Inflammatory macrophage (primary cell): ENCODE results near the gene TIMELESS.
"Not testable (repeated sequence)": the region's sequence is repeated elsewhere in the genome, so short reads cannot be mapped to it uniquely, and the experiment has no call there.

Source experiments
- DNase-seq, 2 donors: peaks; one replicate each; pipeline ENCODE4 v3.0.0-alpha.2; 2020 to 2022
- total RNA-seq, 18 experiments: gene quantifications; one replicate each; lab custom pipeline; 2026; ENCODE audit warnings: mixed read lengths in 6 of 18, inconsistent platforms in 2 of 18; lab: John Stamatoyannopoulos, UW

Gene TIMELESS, protein sequence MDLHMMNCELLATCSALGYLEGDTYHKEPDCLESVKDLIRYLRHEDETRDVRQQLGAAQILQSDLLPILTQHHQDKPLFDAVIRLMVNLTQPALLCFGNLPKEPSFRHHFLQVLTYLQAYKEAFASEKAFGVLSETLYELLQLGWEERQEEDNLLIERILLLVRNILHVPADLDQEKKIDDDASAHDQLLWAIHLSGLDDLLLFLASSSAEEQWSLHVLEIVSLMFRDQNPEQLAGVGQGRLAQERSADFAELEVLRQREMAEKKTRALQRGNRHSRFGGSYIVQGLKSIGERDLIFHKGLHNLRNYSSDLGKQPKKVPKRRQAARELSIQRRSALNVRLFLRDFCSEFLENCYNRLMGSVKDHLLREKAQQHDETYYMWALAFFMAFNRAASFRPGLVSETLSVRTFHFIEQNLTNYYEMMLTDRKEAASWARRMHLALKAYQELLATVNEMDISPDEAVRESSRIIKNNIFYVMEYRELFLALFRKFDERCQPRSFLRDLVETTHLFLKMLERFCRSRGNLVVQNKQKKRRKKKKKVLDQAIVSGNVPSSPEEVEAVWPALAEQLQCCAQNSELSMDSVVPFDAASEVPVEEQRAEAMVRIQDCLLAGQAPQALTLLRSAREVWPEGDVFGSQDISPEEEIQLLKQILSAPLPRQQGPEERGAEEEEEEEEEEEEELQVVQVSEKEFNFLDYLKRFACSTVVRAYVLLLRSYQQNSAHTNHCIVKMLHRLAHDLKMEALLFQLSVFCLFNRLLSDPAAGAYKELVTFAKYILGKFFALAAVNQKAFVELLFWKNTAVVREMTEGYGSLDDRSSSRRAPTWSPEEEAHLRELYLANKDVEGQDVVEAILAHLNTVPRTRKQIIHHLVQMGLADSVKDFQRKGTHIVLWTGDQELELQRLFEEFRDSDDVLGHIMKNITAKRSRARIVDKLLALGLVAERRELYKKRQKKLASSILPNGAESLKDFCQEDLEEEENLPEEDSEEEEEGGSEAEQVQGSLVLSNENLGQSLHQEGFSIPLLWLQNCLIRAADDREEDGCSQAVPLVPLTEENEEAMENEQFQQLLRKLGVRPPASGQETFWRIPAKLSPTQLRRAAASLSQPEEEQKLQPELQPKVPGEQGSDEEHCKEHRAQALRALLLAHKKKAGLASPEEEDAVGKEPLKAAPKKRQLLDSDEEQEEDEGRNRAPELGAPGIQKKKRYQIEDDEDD
- total RNA-seq, result 9.5 to 40.8 (median 23.6) reads per million in 18 experiments

DNA sequence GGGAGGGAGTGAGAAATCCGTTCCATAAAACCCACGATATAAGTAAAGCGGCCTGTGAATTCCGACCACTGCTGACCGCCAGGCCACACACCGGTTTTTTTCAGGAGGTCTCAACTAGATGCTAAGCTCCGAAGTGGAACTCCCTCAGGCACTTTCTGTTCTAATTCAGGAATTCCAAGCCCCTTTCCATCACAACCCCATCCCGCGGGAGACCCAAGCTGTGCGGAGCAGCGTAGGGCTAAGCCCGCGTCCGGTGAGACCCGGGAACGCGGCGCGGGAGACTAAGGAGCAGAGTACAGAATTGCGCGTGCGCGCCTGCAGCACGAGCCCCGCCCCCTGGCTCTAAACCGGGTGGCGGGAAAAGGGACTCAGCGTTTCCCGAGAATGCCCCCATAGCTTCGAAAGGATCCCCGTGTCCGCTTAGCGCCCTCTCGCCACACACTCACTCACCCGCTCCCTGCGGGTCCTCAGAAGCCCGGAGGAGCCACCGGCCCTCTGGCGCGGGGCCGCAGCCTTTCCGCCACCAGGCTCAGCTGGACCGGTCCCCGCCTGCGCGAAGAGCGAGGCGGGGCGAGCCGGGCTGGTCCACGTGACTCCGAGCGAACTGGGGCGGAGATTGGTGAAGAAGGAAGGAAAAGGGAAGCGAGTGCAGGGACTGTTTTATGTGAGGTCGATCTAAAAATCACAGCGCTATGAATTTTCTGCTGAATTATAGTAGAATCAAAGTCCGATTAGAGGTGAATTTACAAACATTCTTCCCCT lies at the start of gene TIMELESS:
TIMELESS (minus strand) TSS at position 567 of the 762 bp plus-strand sequence. CDS start 15,256 bp downstream, outside the sequence.
- DNase-seq, result peak; percentile 90 to 93

- not testable (repeated sequence) for DNase-seq
Observed at GRCh38 chr12:56498126-56498902, 49.1 kb upstream of the TIMELESS start.

DNA sequence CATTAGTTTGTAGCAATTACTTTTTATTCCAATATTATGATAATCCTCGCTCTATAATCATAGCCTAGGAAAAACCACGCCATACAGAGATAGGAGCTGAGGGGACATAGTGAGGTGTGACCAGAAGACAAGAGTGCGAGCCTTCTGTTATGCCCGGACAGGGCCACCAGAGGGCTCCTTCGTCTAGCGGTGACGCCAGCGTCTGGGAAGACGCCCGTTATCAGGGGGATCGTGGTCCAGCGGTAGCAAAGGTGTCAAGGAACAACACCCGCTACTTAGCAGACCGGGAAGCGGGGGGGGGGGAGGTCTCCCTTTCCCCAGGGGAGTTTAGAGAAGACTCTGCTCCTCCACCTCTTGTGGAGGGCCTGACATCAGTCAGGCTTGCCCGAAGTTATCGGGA lies 47.5 kb upstream of the TIMELESS start:
- DNase-seq, result not testable (repeated sequence)

GRCh38 chr12:56494481-56494880 lies 45.3 kb upstream of the TIMELESS start:
- DNase-seq, result not testable (repeated sequence)

- DNase-seq, result not testable (repeated sequence)
Observed at GRCh38 chr12:56494106-56494415, 44.8 kb upstream of the TIMELESS start.

- DNase-seq, result not testable (repeated sequence)
Observed at GRCh38 chr12:56493409-56494105, 44.3 kb upstream of the TIMELESS start.

DNA sequence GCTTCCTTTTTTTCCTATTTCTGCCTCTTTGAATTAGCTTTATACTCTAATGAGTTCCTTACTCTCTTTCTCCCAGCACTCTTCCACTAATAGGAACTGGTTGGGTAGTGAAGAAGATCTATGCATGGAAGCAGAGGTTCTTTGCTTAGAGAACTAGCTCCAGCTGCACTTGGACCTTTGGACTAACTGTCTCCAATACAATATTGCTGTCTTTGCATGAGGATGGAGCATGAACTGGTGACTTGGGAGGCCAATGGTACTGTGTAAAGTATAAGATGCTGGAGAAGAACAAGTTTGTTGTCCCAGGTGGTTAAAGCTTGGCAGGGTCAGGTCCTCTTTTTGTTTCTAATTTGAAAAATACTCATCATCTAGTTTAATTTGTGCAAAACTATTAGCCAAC lies 41.1 kb upstream of the TIMELESS start:
- DNase-seq, result no peak

DNA sequence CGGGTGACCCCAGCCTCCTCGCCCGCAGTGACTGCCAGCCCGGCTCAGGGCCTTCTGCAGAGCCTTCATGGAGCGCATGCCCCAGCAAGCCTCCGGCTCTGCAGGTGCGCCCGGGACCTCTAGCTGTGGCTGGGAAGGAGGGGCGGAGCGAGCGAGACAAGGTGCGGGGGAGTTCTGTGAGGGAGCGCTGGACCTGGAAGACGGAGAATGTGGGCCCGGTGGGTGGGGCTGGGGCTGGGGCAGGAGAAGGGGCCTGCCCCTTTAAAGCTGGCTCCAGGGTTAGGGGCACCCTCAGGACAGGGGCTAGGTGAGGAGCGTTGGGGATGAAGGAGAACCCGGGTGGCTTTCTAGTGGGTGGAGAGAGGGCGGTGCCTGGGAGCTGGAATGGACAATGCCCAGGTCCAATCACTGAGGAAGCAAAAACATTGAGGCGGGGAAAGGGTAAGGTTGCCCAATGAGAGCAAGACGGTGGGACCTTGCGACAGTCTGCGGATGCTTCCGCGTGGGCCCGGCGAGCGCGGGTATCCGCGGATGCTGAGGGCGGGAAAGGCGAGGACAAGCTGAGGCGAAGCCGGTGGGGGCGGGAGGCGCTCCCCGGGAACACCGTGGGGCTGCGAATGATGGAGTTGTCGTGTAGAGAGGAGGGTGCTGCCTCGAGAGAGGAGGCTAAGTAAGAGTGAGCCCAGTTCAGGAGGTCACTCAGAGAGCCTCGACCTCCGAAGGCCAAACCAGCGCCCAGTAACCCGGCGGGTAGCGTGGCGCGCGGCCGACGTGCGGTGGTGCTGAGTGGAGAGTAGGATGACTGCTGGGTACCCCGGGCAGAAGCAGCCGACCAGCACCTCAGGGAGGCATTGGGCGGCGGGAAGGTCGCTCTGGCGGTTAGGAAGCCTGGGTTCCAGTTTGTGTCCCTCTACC lies 39.1 kb upstream of the TIMELESS start, which contains the start of gene GLS2:
GLS2 (minus strand) TSS at position 121 of the 915 bp plus-strand sequence; CDS start at position 78, 43 bp downstream.
- DNase-seq, result peak; percentile 61 to 69

GRCh38 chr12:56487448-56488040 lies 38.3 kb upstream of the TIMELESS start:
- DNase-seq, result no peak

- DNase-seq, result no peak
Observed at GRCh38 chr12:56486694-56487093, 37.5 kb upstream of the TIMELESS start.

- DNase-seq, result no peak
Observed at GRCh38 chr12:56484566-56484965, 35.3 kb upstream of the TIMELESS start.

DNA sequence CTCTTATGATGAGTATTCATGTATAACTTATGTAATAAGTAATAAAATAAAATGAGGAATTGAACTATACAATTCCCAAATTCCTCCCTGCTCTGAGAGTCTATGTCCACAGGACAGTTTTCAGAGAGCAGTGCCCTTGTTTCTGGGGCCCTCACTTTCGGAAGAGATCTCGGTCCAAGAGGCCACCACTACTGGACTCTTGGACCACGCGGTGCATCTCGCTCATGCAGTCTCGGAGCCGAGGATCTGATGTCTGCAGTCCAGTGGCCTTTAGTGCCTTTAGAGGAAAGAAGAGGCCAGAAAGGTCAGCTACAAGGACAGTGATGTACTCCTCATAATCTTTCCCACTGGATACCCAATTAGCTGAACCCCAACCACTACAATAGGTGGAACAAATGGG lies 30.4 kb upstream of the TIMELESS start:
- DNase-seq, result no peak

GRCh38 chr12:56477521-56478225 lies 28.4 kb upstream of the TIMELESS start:
- DNase-seq, result no peak

DNA sequence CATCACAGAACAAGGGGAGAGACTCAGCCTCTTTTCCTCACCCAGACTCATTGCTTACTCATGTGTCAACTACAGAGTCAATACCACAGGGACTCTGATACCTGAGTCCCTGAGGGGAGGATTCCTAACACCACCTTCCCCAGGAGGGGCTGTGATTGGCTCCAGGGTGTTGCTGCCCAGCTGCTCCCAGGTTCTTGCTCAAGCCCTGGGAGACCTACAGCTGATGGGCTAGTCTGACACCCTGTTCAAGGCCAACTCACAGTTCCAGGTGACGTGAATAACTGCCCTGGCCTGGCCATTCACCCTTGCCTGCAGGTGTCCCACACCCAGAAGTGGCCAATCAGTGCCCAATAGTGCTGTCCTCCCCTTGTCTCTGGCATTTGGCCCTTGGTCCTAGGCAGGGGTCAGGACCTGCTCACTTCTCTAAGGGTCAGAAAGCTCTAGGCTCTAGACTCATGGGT lies 27.8 kb upstream of the TIMELESS start:
- no peak for DNase-seq

- no peak for DNase-seq
Observed at GRCh38 chr12:56476143-56476542, 26.9 kb upstream of the TIMELESS start.

DNA sequence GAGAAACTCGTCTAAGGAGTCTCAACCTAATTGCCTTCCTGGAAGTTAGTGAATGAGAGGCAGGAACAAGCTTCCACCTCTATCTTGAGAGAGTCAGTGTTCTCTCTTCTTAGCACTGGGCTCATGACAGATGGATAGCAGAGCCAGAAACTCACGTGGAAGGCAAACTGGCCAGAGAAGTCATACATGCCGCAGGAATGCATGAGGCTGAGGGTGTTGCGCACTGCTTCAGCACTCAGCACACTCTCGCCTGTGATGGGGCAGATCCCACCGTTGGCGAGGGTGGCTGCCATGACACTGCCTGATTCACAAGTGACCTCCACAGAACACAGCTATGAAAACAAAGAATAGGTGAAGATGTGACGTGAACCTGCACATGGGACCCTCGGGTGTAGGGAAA lies 25.2 kb upstream of the TIMELESS start:
- no peak for DNase-seq

GRCh38 chr12:56469007-56469930 lies 20.0 kb upstream of the TIMELESS start:
- peak; percentile 26 to 28 for DNase-seq
